C4-2B (cell line): ENCODE measurements around the gene SNRNP25.

Experiments used
- ZFX ChIP-seq: fragments of 450-650 bp; IDR thresholded peaks from 2 replicates; pipeline ENCODE4 v1.6.1; 2017
- TF ChIP-seq, protein P1 (sequence below): fragments of 450-650 bp; conservative IDR thresholded peaks from 2 replicates; pipeline ENCODE4 v1.5.1; 2017; ENCODE audit warnings: mild to moderate bottlenecking

DNA sequence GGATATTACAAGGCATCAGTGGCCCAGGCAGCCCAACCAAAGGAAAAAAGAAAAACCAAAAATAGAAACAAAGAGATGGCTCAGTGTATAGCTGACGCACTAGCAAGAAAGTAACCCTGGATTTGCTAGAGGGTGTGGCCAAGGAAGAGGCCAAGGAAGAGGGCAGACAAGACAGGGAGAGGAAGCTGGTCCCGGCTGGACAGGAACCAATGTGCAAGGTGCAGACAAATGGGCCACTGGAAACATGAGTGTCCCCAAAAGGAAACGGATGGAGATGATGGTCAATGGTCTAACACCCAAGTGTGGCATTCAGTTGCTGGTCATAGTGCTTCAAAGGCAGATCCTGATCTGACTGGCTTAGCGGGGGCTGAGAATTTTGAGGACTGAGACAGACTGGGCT lies 10.9 kb upstream of the SNRNP25 start:
- TF ChIP-seq, protein P1, sequence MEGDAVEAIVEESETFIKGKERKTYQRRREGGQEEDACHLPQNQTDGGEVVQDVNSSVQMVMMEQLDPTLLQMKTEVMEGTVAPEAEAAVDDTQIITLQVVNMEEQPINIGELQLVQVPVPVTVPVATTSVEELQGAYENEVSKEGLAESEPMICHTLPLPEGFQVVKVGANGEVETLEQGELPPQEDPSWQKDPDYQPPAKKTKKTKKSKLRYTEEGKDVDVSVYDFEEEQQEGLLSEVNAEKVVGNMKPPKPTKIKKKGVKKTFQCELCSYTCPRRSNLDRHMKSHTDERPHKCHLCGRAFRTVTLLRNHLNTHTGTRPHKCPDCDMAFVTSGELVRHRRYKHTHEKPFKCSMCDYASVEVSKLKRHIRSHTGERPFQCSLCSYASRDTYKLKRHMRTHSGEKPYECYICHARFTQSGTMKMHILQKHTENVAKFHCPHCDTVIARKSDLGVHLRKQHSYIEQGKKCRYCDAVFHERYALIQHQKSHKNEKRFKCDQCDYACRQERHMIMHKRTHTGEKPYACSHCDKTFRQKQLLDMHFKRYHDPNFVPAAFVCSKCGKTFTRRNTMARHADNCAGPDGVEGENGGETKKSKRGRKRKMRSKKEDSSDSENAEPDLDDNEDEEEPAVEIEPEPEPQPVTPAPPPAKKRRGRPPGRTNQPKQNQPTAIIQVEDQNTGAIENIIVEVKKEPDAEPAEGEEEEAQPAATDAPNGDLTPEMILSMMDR = no peak
- no peak for TF ChIP-seq ZFX
